Erythroblast (primary cell): ENCODE data around the gene MINDY4.
"Not testable (repeated sequence)": the region's sequence is repeated elsewhere in the genome, so short reads cannot be mapped to it uniquely, and the experiment has no call there.

Experiments
- DNase-seq, 2 experiments: peaks; one replicate each; lab custom pipeline; 2025; lab: John Stamatoyannopoulos, UW
- GATA1 ChIP-seq: IDR thresholded peaks from 2 replicates; pipeline ENCODE4 v1.6.1; 2011; ENCODE audit warnings: low read depth, mild to moderate bottlenecking, control low read depth, low read length, moderate library complexity
- POLR2A ChIP-seq: IDR thresholded peaks from 2 replicates; pipeline ENCODE4 v1.6.1; 2011; ENCODE audit warnings: mild to moderate bottlenecking, low read length

MINDY4 gene

GRCh38 chr7:30810986-30811385, 39.8 kb downstream of the MINDY4 start:
- DNase-seq: no peak
- TF ChIP-seq POLR2A (no peak), GATA1 (no peak)

- no peak for TF ChIP-seq GATA1
- TF ChIP-seq POLR2A: no peak
- DNase-seq: no peak
Measured at GRCh38 chr7:30812676-30813075, 41.5 kb downstream of the MINDY4 start.

- DNase-seq: no peak
- no peak for TF ChIP-seq GATA1
- no peak for TF ChIP-seq POLR2A
Measured at GRCh38 chr7:30813466-30813865, 42.2 kb downstream of the MINDY4 start.

GRCh38 chr7:30814700-30815387, 43.6 kb downstream of the MINDY4 start:
- no peak for TF ChIP-seq GATA1
- no peak for TF ChIP-seq POLR2A
- no peak for DNase-seq

- no peak for DNase-seq
- TF ChIP-seq POLR2A: no peak
- no peak for TF ChIP-seq GATA1
Measured at GRCh38 chr7:30815388-30815854, 44.2 kb downstream of the MINDY4 start.

- DNase-seq: no peak
- TF ChIP-seq POLR2A (no peak), GATA1 (no peak)
Measured at GRCh38 chr7:30815951-30816644, 44.9 kb downstream of the MINDY4 start.

GRCh38 chr7:30816645-30817370, 45.6 kb downstream of the MINDY4 start:
- TF ChIP-seq POLR2A (no peak), GATA1 (no peak)

GRCh38 chr7:30817371-30817767, 46.2 kb downstream of the MINDY4 start:
- no peak for DNase-seq
- TF ChIP-seq GATA1 (no peak), POLR2A (no peak)

More at GRCh38 chr7:30816645-30817370, 45.6 kb downstream of the MINDY4 start:
- DNase-seq: no peak

- DNase-seq: no peak
- TF ChIP-seq POLR2A: no peak
- TF ChIP-seq GATA1: no peak
Measured at GRCh38 chr7:30824821-30825720, 53.9 kb downstream of the MINDY4 start.

- no peak for DNase-seq
Measured at GRCh38 chr7:30826181-30826580, 55.0 kb downstream of the MINDY4 start.

GRCh38 chr7:30828591-30828990, 57.4 kb downstream of the MINDY4 start:
- no peak for DNase-seq
- TF ChIP-seq POLR2A (no peak), GATA1 (no peak)

More at GRCh38 chr7:30826181-30826580, 55.0 kb downstream of the MINDY4 start:
- no peak for TF ChIP-seq POLR2A

- TF ChIP-seq GATA1 (no peak), POLR2A (no peak)
- DNase-seq: no peak
Measured at GRCh38 chr7:30829471-30829870, 58.3 kb downstream of the MINDY4 start.

- TF ChIP-seq GATA1 (no peak), POLR2A (no peak)
Measured at GRCh38 chr7:30831227-30831626, 60.0 kb downstream of the MINDY4 start.

GRCh38 chr7:30831936-30832335, 60.7 kb downstream of the MINDY4 start:
- DNase-seq: no peak
- no peak for TF ChIP-seq POLR2A
- TF ChIP-seq GATA1: no peak

More at GRCh38 chr7:30831227-30831626, 60.0 kb downstream of the MINDY4 start:
- DNase-seq: no peak

- not testable (repeated sequence) for DNase-seq
Measured at GRCh38 chr7:30834017-30834674, 62.9 kb downstream of the MINDY4 start.
